Measurements from ENCODE around the gene SNAP29.
"Not testable (repeated sequence)": the region's sequence is repeated elsewhere in the genome, so short reads cannot be mapped to it uniquely, and the experiment has no call there.

Gene SNAP29

DNA sequence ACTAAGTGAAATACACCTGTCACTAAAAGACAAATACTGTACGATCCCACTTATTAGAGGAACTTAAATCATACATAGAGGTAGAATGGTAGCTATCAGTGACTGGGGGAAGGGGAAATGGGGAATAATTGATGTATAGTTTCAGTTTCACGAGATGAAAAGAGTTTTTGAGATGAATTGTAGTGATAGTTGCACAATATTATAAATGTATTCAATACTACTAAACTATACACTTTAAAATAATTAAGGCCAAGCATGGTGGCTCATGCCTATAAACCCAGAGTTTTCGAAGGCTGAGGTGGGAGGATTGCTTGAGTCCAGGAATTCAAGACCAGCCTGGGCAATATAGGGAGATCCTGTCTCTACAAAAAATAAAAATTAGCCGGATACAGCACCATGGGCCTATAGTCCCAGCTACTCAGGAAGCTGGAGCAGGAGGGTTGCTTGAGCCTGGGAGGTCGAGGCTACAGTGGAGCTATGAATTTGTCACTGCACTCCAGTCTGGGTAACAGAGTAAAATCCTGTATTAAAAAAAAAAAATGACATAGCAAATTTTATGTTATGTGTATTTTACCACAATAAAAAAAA is 44.5 kb upstream of the SNAP29 start:
- DNase-seq (ENCODE audit: low read depth) = no peak
- no peak overlapping the region for H3K4me3 ChIP-seq (ENCODE audit: low read length)
- TF ChIP-seq, protein P1, sequence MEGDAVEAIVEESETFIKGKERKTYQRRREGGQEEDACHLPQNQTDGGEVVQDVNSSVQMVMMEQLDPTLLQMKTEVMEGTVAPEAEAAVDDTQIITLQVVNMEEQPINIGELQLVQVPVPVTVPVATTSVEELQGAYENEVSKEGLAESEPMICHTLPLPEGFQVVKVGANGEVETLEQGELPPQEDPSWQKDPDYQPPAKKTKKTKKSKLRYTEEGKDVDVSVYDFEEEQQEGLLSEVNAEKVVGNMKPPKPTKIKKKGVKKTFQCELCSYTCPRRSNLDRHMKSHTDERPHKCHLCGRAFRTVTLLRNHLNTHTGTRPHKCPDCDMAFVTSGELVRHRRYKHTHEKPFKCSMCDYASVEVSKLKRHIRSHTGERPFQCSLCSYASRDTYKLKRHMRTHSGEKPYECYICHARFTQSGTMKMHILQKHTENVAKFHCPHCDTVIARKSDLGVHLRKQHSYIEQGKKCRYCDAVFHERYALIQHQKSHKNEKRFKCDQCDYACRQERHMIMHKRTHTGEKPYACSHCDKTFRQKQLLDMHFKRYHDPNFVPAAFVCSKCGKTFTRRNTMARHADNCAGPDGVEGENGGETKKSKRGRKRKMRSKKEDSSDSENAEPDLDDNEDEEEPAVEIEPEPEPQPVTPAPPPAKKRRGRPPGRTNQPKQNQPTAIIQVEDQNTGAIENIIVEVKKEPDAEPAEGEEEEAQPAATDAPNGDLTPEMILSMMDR (IDR thresholded peaks at IDR 0.05; ENCODE audit: insufficient read depth, low read depth, low read length, missing control alignments) = no peak

DNA sequence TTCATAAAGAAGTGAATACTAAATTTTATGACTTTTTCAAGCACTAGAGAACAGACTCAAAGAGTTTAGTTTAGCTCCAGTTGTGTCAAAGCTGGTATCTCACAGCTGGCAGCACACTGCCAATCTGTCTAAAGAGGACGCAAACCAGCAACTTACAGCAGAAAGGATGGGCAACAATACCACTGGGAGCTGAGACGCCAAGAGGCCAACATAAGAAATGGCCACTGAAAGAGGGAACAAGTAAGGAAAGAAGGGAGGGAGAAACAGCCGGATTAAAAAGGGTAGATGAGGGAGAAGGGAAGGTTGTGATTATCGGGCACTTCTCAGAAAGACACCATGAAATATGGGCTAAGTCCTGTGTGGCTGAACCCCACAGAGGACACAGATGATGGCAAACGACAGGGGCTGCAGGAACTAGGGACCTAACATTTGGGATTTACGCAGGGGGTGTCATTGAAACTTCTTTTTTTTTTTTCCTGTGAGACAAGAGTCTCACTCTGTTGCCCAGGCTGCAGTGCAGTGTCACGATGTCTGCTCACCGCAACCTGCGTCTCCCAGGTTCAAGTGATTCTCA is 43.2 kb upstream of the SNAP29 start:
- DNase-seq (ENCODE audit: low read depth) = no peak
- TF ChIP-seq, protein P1 (IDR thresholded peaks at IDR 0.05; ENCODE audit: insufficient read depth, low read depth, low read length, missing control alignments) = no peak
- no peak overlapping the region for H3K4me3 ChIP-seq (ENCODE audit: low read length)

DNA sequence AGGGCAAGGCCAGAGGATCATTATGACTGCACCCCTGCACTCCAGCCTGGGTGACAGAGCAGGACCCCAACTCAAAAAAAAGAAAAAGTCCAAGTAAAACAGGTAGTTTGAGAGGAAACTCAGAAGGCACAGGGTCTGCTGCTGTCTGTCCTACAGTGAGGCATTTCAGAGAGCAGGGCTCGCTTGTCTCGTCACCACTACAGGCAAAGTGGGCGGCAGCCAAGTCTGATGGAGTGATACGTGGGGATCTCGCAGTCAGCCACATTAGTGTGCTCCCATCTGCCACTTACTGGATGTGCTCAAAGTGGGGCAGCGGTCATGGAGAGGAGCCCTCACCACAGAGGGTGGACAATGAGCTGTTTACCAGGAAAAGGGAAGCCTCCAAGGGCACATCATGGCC is 42.2 kb upstream of the SNAP29 start:
- DNase-seq (ENCODE audit: low read depth) = no peak
- H3K4me3 ChIP-seq (ENCODE audit: low read length) = no peak overlapping the region
- TF ChIP-seq, protein P1 (IDR thresholded peaks at IDR 0.05; ENCODE audit: insufficient read depth, low read depth, low read length, missing control alignments) = no peak

DNA sequence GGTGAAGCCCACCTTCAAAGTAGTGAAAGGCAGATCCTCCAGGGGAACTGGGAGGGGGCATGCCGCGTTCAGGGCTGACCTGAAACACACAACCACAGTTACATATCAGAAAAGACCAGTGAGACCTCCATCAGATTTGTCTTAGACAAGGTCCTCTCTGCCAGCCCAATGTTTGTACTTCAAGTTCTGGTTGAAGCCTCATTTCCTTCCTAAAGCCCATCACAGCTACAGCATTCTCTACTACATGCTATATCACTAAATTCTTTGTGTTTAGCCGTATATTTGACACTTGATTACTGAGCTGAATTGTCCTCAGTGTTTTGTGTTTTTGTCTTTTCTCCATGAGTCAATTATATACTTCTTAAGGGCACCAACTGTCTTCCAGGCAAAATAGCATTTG is 40.3 kb upstream of the SNAP29 start:
- no peak overlapping the region for H3K4me3 ChIP-seq (ENCODE audit: low read length)
- TF ChIP-seq, protein P1 (IDR thresholded peaks at IDR 0.05; ENCODE audit: insufficient read depth, low read depth, low read length, missing control alignments) = no peak
- DNase-seq (ENCODE audit: low read depth) = no peak

DNA sequence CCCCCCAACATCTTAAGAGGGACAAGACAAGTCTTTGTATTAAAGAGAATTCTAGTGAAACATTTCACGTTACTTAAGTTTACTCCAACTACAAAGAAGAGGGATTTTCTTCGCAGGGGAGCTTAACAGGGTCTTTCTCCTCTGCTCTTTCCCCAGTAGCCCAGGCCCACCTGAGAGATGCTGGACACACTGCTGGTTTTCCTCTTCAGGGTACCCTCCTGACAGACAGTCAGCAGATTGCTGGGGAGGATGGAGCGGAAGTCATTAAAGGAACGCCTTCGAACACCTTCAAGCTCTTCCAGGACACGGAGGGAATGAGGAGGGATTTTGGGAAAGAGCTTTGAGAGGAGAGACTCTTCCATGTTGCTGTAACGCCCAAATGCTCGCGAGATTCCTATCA is 39.3 kb upstream of the SNAP29 start:
- no peak overlapping the region for H3K4me3 ChIP-seq (ENCODE audit: low read length)
- TF ChIP-seq, protein P1 (IDR thresholded peaks at IDR 0.05; ENCODE audit: insufficient read depth, low read depth, low read length, missing control alignments) = no peak
- DNase-seq (ENCODE audit: low read depth) = no peak

DNA sequence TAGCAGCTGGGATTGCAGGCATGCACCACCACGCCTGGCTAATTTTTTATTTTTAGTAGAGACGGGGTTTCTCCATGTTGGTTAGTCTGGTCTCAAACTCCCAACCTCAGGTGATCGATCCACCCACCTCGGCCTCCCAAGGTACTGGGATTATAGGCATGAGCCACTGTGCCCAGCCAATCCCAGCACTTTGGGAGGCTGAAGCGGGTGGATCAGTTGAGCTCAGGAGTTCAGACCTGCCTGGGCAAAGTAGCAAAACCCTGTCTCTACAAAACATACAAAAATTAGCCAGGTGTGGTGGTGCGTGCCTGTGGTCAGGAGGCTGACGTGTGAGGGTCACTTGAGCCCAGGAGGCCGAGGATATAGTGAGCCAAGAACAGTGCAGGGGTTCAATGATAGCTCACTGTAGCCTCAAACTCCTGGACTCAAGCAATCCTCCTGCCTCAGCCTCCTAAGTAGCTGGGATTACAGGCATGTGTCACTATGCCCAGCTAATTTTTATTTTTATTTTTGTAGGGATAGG is 37.0 kb upstream of the SNAP29 start:
- H3K4me3 ChIP-seq (ENCODE audit: low read length); DNase-seq (ENCODE audit: low read depth): not testable (repeated sequence)

DNA sequence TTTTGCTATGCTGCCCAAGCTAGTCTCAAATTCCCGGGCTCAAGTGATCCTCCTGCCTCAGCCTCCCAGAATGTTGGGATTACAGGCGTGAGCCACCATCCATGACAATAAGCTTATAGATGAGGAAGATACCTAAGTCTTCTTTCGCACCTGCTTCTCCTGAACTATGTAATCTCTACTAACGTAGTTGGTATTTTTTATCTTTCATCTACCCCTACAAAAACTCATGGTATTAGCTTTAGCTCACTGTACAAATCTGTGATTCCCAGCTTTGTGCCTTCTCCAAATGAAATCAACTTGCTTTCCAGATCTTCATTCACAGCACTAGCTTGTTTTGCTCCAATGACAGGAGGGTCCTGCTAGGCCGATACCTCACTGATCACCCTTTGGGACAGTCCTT is 36.6 kb upstream of the SNAP29 start:
- DNase-seq (ENCODE audit: low read depth) = no peak
- TF ChIP-seq, protein P1 (IDR thresholded peaks at IDR 0.05; ENCODE audit: insufficient read depth, low read depth, low read length, missing control alignments) = no peak
- H3K4me3 ChIP-seq (ENCODE audit: low read length) = no peak overlapping the region
